ENCODE results near the gene NDUFV1.

- TF ChIP-seq EZH2 (IDR thresholded peaks at IDR 0.05) (no peak), POLR2AphosphoS5 (IDR thresholded peaks at IDR 0.05; ENCODE audit: borderline replicate concordance, low read depth, low read length) (no peak)
Measured at GRCh38 chr11:67610302-67610868, 3.6 kb downstream of the NDUFV1 start.
